Esophagus muscularis mucosa (tissue), 4 donors: ENCODE measurements around the gene MAGEL2. TPM values are rescaled to one million over a fixed set of nuclear protein-coding genes. Genes with fewer than 3 reads are reported as not detected.

ENCODE experiments used
- DNase-seq: peaks from one replicate; pipeline ENCODE4 v3.0.0-alpha.2; 2017; ENCODE audit errors: extremely low spot score
- H3K27ac ChIP-seq, 4 donors: fragments of 200-600 bp; sonication (generic); replicated peaks in 1 of 4; 1 replicate in 3 of 4; 2 replicates in 1 of 4; pipeline ENCODE4 v1.5.1; 2016 to 2019; ENCODE audit warnings: mild to moderate bottlenecking in 1 of 4
- H3K27me3 ChIP-seq, 4 donors: fragments of 200-600 bp; sonication (generic); one replicate each; pipeline versions ENCODE4 v1.5.1 to v1.6.0; 2016 to 2019
- H3K36me3 ChIP-seq, 4 donors: fragments of 200-600 bp; sonication (generic); one replicate each; pipeline ENCODE4 v1.5.1; 2016 to 2019
- H3K4me1 ChIP-seq, 4 donors: fragments of 200-600 bp; sonication (generic); one replicate each; pipeline ENCODE4 v1.5.1; 2016 to 2019
- H3K4me3 ChIP-seq, 4 donors: fragments of 200-600 bp; sonication (generic); 1 replicate in 2 of 4; 2 replicates in 2 of 4; pipeline ENCODE4 v1.5.1; 2016 to 2019; ENCODE audit warnings: mild to moderate bottlenecking in 4 of 4, moderate library complexity in 1 of 4
- H3K9me3 ChIP-seq, 4 donors: fragments of 200-600 bp; sonication (generic); 1 replicate in 3 of 4; 2 replicates in 1 of 4; pipeline ENCODE4 v1.5.1; 2016 to 2019
- EP300 ChIP-seq: sonication (generic); formaldehyde crosslinking; IDR thresholded peaks from one replicate; pipeline ENCODE4 v1.6.1; 2017; ENCODE audit warnings: antibody characterized with exemption
- POLR2A ChIP-seq: fragments of 450-650 bp; IDR thresholded peaks from one replicate; pipeline ENCODE4 v1.6.1; 2017; ENCODE audit warnings: antibody characterized with exemption, moderate library complexity, mild to moderate bottlenecking, low read depth
- POLR2AphosphoS5 ChIP-seq, 2 donors: sonication (generic); formaldehyde crosslinking; IDR thresholded peaks; one replicate each; pipeline ENCODE4 v1.6.1; 2017; ENCODE audit warnings: antibody characterized with exemption in 2 of 2
- WGBS: methylation state at CpG from one replicate; pipeline ENCODE4 v1.1.5; 2018; 5-methylcytosine and 5-hydroxymethylcytosine counted together
- intact Hi-C: fragments of 100-400 bp; cut with DNase I; formaldehyde crosslinking; loops from one replicate; pipeline ENCODE4 v1.15.1; 2023
- total RNA-seq, 4 donors: library from RNA; depleted of rRNA; stranded (reverse); fragments of >200 nt; gene quantifications; one replicate each; pipeline versions ENCODE4 v1.1.0 to v1.2.1, GENCODE V29; 2016
- TF ChIP-seq, protein P1 (sequence below), 3 experiments: fragments of 200-600 bp in 2 of 3; fragments of 450-650 bp in 1 of 3; sonication (generic) in 2 of 3; IDR thresholded peaks; one replicate each; pipeline ENCODE4 v1.5.1; 2017 to 2019; ENCODE audit warnings: antibody characterized with exemption in 3 of 3, mild to moderate bottlenecking in 2 of 3, moderate library complexity in 1 of 3

Gene MAGEL2
- total RNA-seq = under 1 TPM in 2 of 4 donors, not detected in 2; 0.17 to 0.26 TPM

DNA sequence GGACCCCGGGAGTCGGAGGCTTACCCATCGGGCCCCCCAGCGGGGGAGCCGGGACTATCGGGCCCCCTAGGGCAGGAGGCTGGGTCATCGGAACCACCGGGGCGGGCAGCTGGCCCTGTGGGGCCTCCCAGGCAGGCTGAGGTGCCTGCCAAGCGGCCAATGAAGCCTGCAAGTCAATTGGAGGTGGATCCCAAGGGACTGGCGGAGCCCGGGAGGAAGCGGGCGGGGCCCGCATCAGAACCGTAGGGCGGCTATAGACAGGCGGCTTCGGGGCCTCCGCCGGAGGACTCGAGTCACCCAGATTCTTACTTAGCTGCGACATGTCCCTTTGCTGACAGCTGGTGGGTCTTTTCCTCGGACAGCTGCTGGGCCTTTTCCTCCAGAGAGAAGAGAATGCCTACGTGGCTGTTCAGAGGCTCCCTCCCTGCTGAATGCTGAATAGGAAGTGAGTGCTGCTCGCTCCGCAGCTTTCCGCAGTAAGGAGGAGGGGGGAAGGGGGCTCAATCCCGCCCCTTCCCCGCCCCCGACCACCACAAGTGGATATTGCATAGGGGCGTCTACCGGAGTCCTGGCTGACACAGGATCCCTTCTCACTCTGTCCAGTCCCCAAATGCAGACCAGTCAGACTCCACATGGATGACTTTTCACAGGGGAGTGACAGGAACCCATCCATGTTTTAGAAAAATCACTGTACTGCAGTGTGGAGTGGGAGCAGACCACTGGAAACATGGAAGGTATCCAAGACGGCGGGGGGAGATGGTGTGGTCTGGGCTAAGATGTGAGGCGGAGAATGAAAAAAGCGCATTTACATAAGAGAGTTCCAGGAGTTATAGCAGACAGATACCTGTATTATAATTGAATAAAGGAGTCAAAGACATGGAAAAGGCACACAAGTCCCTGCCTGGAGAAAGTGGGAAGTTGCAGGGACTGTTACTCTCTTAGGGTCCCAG lies at the start of gene MAGEL2:
TSS of gene MAGEL2 (minus strand) at position 447 of the 950 bp plus-strand sequence. CDS start at position 322, 125 bp downstream.
- 49% methylated on average over 15 of the region's 37 CpGs for WGBS
- H3K9me3 ChIP-seq = no peaks in the 10 kb centered on the region
- intact Hi-C loops = no loop called here

DNA sequence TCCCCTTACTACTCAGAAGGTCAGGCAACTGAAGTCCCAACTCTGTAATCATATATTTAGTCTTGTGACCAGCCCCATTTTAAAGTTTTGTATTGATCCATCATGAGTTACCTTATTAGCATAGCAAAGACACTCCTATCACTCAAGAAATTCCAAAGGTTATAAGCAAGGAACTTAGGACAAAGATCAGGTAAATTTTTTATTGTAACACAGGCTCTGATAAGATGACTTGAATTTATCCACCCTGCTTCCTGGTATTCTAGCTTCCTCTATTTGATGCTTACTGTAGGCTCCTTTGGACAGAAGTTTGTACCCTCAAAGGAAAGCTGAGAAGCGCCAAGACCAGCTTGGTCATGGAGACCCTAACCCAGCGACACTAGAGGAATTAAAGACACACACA lies 47.6 kb upstream of the MAGEL2 start:
- Histone ChIP-seq H3K27ac (no peak overlapping the region), H3K9me3 (no peaks in the 10 kb centered on the region), H3K4me3 (no peak overlapping the region), H3K36me3 (no peaks in the 10 kb centered on the region), H3K4me1 (no peaks in the 10 kb centered on the region), H3K27me3 (no peaks in the 10 kb centered on the region)
- 81% methylated on average over 2 of the region's 2 CpGs for WGBS
- TF ChIP-seq POLR2AphosphoS5 (IDR thresholded peaks at IDR 0.05) = no peak
- no peak for TF ChIP-seq POLR2A
- TF ChIP-seq, protein P1, sequence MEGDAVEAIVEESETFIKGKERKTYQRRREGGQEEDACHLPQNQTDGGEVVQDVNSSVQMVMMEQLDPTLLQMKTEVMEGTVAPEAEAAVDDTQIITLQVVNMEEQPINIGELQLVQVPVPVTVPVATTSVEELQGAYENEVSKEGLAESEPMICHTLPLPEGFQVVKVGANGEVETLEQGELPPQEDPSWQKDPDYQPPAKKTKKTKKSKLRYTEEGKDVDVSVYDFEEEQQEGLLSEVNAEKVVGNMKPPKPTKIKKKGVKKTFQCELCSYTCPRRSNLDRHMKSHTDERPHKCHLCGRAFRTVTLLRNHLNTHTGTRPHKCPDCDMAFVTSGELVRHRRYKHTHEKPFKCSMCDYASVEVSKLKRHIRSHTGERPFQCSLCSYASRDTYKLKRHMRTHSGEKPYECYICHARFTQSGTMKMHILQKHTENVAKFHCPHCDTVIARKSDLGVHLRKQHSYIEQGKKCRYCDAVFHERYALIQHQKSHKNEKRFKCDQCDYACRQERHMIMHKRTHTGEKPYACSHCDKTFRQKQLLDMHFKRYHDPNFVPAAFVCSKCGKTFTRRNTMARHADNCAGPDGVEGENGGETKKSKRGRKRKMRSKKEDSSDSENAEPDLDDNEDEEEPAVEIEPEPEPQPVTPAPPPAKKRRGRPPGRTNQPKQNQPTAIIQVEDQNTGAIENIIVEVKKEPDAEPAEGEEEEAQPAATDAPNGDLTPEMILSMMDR (IDR thresholded peaks at IDR 0.05) = no peak
- TF ChIP-seq EP300 = no peak
- DNase-seq = no peak
- intact Hi-C loops = no loop called here

More for the DNA sequence above, at the start of gene MAGEL2:
- TF ChIP-seq, protein P1 (IDR thresholded peaks at IDR 0.05) = no peak
- TF ChIP-seq POLR2AphosphoS5 (IDR thresholded peaks at IDR 0.05) (no peak), POLR2A (no peak), EP300 (no peak)
- peak within 1 kb of the TSS; percentile 22 to 48 (median 32) for H3K4me3 ChIP-seq
- no peaks in the 10 kb centered on the region for H3K36me3 ChIP-seq
- H3K27ac ChIP-seq = no peak within 1 kb of the TSS
- peaks cover 0 to 70% (median 6%) of the 10 kb centered on the region in 4 donors for H3K27me3 ChIP-seq
- H3K4me1 ChIP-seq = peaks cover 0 to 10% (median 8%) of the 10 kb centered on the region in 4 donors
- no peak for DNase-seq

DNA sequence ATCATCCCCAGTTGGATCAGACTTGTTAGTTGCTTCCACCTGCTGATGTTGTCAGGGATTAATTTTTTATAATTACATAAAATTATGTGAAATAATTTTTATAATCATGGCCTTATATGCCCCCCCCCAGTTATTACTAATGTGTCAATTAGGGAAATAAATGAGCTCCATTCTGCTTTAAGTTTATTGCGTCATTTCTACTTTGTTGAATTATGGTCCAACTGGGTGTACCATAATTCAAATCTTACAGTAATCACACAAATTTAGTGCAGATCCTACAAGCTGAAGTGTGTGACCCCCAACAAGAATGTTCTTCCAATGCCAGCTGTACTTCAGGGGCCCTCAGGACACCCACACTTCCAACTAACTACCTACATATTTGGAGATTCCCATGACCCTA lies 46.9 kb upstream of the MAGEL2 start:
- H3K36me3 ChIP-seq = no peaks in the 10 kb centered on the region
- intact Hi-C loops = no loop called here
- 100% methylated on average over 1 of the region's 1 CpG for WGBS
- DNase-seq = no peak
- H3K4me3 ChIP-seq = no peak overlapping the region
- no peak for TF ChIP-seq EP300
- TF ChIP-seq POLR2AphosphoS5 (IDR thresholded peaks at IDR 0.05) = no peak
- TF ChIP-seq, protein P1 (IDR thresholded peaks at IDR 0.05) = no peak
- no peak for TF ChIP-seq POLR2A
- peaks cover 0 to 4% (median 0%) of the 10 kb centered on the region in 4 donors for H3K4me1 ChIP-seq
- H3K27ac ChIP-seq = no peak overlapping the region
- H3K9me3 ChIP-seq = no peaks in the 10 kb centered on the region
- H3K27me3 ChIP-seq = no peaks in the 10 kb centered on the region

DNA sequence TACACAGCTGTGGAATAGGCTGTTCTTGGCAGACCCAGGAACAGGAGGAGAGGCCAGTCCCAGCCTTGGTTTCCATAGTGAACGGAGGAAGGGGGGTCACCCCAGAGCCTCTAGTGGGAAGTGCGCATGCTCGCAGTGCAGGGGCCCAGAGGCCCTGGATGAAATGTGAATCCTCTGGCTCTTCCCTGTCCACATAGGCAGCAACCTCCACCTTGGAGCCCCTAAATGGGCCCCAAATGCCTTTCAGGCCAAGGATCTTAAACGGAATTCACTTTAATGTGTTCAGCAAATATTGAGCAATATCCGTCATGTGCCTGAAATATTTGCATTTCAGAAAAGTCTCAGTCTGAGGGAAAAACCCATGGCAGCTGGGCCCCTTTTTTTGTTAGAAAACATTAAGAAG lies 42.8 kb upstream of the MAGEL2 start:
- Histone ChIP-seq H3K4me3 (no peak overlapping the region), H3K36me3 (no peaks in the 10 kb centered on the region), H3K9me3 (no peaks in the 10 kb centered on the region), H3K27ac (peak overlapping the region in 2 of 4 donors; percentile 34 to 46), H3K27me3 (peaks cover 0 to 5% (median 0%) of the 10 kb centered on the region in 4 donors), H3K4me1 (peaks cover 0 to 15% (median 7%) of the 10 kb centered on the region in 4 donors)
- TF ChIP-seq POLR2A = no peak
- peak; percentile 7 to 10 for TF ChIP-seq POLR2AphosphoS5 (IDR thresholded peaks at IDR 0.05)
- no peak for DNase-seq
- intact Hi-C loops = no loop called here
- 51% methylated on average over 5 of the region's 5 CpGs for WGBS

DNA sequence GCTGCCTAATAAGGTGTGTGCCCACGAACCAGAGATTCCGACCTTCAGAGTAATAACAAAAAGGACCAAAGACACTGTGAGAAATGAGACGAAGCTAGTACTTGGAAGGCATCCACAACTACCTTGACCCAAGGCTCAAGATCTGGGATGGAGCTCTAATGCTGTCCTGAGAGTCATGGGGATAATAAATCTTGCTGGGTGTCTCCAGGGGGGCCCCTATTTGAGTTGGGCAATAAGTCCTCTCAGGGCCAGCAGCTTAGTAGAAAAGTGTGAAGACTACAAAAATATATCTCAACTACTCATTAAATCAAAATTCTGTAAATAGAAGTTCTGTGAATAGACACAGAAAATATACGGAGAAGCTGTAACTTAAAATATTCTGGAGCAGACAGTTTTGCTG lies 42.3 kb upstream of the MAGEL2 start:
- intact Hi-C loops = no loop called here
- H3K27me3 ChIP-seq = peaks cover 0 to 5% (median 0%) of the 10 kb centered on the region in 4 donors
- 53% methylated on average over 4 of the region's 4 CpGs for WGBS
- TF ChIP-seq POLR2A = no peak
- H3K36me3 ChIP-seq = no peaks in the 10 kb centered on the region
- no peak for DNase-seq
- no peak overlapping the region for H3K4me3 ChIP-seq
- H3K27ac ChIP-seq = peak overlapping the region in 2 of 4 donors; percentile 34 to 46
- H3K4me1 ChIP-seq = peaks cover 0 to 15% (median 7%) of the 10 kb centered on the region in 4 donors
- H3K9me3 ChIP-seq = no peaks in the 10 kb centered on the region
